ENCODE data around the gene KAT8.
A peak's percentile ranks its signal among the peaks of the same experiment; 100 is the strongest.
"Not testable (repeated sequence)": the region's sequence is repeated elsewhere in the genome, so short reads cannot be mapped to it uniquely, and the experiment has no call there.

The KAT8 gene

DNA sequence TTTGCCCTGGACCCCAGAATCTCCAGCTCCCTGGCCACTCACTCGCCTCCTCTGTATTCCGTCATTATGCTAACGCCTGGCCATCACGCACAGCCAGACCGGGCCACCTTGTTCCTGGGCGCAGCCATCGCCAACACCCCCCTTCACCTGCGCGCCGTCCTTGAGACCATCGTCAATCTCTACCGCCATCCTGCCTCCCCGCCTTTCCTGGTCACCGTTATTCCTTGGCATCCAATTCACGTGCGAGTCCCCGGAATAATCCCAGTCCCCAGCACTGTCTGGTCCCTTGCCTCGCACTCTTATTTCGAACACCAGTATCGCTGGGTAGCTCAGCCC, 23.4 kb upstream of the KAT8 start:
- TF ChIP-seq, protein P1, sequence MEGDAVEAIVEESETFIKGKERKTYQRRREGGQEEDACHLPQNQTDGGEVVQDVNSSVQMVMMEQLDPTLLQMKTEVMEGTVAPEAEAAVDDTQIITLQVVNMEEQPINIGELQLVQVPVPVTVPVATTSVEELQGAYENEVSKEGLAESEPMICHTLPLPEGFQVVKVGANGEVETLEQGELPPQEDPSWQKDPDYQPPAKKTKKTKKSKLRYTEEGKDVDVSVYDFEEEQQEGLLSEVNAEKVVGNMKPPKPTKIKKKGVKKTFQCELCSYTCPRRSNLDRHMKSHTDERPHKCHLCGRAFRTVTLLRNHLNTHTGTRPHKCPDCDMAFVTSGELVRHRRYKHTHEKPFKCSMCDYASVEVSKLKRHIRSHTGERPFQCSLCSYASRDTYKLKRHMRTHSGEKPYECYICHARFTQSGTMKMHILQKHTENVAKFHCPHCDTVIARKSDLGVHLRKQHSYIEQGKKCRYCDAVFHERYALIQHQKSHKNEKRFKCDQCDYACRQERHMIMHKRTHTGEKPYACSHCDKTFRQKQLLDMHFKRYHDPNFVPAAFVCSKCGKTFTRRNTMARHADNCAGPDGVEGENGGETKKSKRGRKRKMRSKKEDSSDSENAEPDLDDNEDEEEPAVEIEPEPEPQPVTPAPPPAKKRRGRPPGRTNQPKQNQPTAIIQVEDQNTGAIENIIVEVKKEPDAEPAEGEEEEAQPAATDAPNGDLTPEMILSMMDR (IDR thresholded peaks at IDR 0.05; ENCODE audit: control insufficient read depth, insufficient read depth, low read depth, low read length, missing control alignments), result no peak
- DNase-seq (ENCODE audit: low read depth), result no peak
- H3K4me3 ChIP-seq (ENCODE audit: control insufficient read depth, low read depth, low read length), result peak overlapping the region; percentile 97

DNA sequence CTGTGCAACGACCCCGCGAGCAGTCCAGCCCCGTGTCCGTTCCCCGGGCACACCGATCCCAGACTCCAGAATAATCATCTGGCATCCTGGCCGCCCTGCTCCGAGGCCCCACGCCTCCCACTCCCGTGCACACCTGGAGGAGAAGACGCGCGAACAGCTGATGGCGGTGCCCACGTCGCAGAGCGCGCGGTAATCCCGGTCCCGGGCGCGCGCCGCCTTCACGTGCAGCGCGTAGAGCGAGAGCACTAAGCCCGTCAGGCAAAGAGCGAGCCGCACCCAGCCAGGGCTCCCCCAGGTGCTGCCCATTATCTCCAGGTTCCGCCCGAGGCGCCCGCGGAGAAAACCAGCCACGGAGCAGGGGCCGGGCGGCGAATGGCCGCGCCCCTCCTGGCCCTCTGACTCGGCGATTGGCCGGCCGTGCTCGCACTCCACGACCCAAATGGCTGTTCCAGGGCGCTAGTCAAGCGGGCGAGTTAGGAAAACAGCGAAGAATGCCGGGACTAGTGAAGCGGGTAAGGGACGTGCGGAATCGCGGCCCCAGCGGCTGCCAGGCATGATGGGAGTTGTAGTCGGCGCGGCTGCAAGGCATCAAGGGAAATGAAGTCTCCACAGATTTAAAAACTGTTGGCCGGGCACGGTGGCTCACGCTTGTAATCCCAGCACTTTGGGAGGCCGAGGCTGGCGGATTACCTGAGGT, 22.9 kb upstream of the KAT8 start, which contains the start of gene VKORC1:
VKORC1 (minus strand) TSS at position 374 of the 697 bp plus-strand sequence; CDS start at position 306, 68 bp downstream.
- peak within 1 kb of the TSS; percentile 97 for H3K4me3 ChIP-seq (ENCODE audit: control insufficient read depth, low read depth, low read length)
- TF ChIP-seq, protein P1 (IDR thresholded peaks at IDR 0.05; ENCODE audit: control insufficient read depth, insufficient read depth, low read depth, low read length, missing control alignments), result no peak

DNA sequence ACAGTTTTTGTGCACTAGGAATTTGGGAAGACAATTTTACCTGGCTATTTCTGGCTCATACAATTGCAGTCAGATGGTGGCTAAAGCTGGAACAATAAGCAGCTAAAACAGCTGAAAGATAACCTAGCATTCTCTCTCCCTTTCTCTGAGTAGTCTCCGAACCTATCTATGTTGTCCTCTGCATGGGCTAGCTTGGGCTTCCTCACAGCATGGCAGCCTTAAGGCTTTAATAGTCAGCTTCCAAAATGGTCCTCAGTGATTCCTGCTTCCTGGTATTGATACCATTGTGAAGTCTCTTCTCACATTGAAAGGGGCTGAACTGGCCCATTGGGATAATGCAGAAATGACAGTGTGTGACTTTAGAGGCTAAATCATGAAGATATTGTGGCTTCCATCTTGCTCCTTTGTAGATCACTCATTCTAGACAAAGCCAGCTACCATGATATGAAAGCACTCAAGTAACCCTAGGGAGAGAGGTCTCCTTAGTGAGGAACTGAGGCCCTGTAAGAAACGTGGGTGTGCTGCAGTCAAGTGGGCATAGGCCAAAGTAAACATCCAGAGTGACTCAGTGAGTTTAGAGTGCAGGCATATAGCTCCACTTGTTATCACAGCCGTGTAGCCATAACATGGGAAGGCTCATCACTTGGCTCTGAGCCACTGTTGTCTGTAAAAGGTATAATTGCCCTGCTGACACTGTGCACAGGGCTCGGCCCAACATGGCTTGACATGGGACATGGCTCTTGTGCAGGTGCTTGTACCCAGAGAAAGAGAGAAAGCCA, 17.4 kb upstream of the KAT8 start:
- no peak for DNase-seq (ENCODE audit: low read depth)
- TF ChIP-seq, protein P1 (IDR thresholded peaks at IDR 0.05; ENCODE audit: control insufficient read depth, insufficient read depth, low read depth, low read length, missing control alignments), result no peak

More for the DNA sequence above, 22.9 kb upstream of the KAT8 start, which contains the start of gene VKORC1:
- DNase-seq (ENCODE audit: low read depth), result peak; percentile 89

DNA sequence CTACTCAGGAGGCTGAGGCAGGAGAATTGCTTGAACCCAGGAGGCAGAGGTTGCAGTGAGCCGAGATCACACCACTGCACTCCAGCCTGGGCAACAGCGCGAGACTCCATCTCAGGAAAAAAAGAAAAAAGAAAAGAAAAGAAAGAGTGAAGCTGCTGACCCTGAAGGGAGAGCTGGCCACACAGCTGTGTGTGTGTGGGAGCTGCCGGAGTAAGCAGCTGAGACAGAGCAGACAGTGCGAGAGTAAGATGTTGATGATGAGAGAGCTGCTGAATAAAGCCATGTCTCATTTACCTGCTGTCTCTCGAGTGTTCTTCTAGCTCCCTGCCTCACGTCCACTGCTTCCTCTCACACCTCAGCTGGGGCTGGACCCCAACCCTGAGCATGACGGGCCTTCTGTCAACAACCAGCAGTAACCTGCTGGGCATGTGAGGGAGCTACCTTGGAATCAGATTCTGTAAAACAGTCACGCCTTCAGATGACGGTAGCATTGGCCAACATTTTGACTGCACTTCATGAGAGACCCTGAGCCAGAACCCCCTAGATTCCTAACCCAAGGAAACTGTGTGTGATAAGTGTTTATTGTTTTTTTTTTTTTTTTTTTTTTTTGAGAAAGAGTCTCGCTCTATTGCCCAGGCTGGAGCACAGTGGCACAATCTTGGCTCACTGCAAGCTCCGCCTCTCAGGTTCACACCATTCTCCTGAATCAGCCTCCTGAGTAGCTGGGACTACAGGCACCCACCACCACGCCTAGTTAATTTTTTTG, 16.4 kb upstream of the KAT8 start:
- H3K4me3 ChIP-seq (ENCODE audit: control insufficient read depth, low read depth, low read length); DNase-seq (ENCODE audit: low read depth): not testable (repeated sequence)

More for the DNA sequence above, 17.4 kb upstream of the KAT8 start:
- H3K4me3 ChIP-seq (ENCODE audit: control insufficient read depth, low read depth, low read length), result no peak overlapping the region

DNA sequence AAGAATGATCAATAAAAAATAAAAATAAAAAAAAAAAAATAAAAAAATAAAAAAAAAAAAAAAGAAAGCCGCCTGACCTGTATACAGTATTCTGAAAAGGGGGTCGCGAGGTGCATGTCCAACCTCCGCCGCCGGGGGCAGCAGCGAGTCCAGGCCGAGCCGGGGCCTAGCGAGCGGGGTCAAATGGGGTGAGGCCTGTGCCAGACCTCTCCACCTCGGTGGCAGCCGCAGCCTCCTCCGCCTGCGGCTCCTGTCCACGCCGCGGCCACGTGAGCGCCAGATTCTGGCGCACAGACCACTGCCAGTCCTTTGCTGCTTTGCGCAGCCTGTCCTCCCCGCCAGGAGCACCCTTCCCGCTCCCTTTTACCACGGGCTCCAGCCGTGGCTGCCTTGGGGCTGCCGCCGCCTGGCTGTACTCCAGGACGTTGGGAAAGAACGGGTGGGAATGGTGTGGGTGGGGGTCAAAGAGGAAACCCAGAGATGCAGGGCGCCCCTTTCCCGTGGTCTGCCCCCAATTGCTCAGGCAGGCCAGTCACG, 11.7 kb upstream of the KAT8 start:
- DNase-seq (ENCODE audit: low read depth), result no peak
- no peak overlapping the region for H3K4me3 ChIP-seq (ENCODE audit: control insufficient read depth, low read depth, low read length)
- TF ChIP-seq, protein P1 (IDR thresholded peaks at IDR 0.05; ENCODE audit: control insufficient read depth, insufficient read depth, low read depth, low read length, missing control alignments), result peak; percentile 86

DNA sequence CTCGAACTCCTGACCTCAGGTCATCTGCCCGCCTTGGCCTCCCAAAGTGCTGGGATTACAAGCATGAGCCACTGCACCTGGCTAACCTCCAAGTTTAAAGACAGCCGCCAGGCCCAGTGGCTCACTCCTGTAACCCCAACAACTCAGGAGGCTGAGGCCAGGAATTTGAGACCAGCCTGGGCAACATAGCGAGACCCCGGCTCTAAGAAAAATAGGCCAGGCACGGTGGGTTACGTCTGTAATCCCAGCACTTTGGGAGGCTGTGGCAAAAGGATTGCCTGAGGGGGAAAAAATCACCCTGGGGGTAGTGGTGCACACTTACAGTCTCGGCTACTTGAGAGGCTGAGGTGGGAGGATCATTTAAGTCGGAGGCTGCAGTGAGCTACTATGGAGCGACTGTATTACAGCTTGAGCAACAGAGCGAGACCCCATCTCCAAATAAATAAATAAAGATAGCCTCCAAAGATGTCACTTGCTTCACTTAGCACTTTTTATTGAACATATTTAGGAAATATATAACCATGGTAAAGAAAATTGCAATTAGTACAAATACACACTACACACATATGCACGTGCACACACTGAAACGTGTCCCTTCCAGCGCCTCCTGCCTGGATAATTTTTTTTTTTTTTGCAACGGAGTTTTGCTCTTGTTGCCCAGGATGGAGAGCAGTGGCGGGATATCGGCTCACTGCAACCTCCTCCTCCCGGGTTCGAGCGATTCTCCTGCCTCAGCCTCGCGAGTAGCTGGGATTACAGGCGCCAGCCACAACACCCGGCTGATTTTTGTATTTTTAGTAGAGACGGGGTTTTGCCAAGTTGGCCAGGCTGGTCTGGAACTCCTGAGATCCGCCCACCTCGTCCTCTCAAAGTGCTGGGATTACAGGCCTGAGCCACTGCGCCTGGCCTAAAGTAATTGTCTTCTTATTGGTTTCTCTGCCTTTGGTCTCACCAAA, 10.7 kb upstream of the KAT8 start:
- no peak overlapping the region for H3K4me3 ChIP-seq (ENCODE audit: control insufficient read depth, low read depth, low read length)
- DNase-seq (ENCODE audit: low read depth), result no peak
- TF ChIP-seq, protein P1 (IDR thresholded peaks at IDR 0.05; ENCODE audit: control insufficient read depth, insufficient read depth, low read depth, low read length, missing control alignments), result no peak

Measured in AG09309 (cell line).